HepG2 (cell line): ENCODE measurements around the gene ZNF221.

Source experiments
- MEF2D ChIP-seq: sonication (generic); formaldehyde crosslinking; IDR thresholded peaks from 2 replicates; pipeline ENCODE4 v1.5.1; 2020; ENCODE audit warnings: mild to moderate bottlenecking, missing genetic modification reagents
- RFX1 ChIP-seq: fragments of 450-650 bp; IDR thresholded peaks from 2 replicates; pipeline ENCODE4 v1.6.1; 2017
- TF ChIP-seq, protein P1 (sequence below): sonication (generic); formaldehyde crosslinking; IDR thresholded peaks from one replicate; pipeline ENCODE4 v1.5.1; 2020; ENCODE audit warnings: mild to moderate bottlenecking, missing genetic modification reagents; ENCODE audit errors: not compliant biosample characterization

DNA sequence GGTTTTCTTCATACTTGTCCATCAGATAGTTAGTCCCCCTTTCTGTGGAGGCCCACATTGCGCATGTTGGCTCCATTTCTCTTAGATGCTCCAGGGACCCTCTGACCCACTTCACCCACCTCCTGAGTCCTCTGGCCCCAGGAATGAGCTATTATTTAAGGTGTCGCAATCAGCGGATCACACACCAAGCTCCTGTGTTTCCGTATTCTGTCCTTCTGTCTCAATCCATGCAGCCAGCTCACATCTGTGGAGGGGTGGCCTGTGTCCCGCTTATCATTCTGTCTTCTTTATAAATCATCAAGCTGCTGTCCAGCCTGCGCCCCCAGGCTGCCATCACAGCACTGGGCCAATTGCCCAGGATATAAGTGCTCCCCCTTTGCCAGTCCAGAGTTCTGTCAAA is 56.4 kb downstream of the ZNF221 start:
- TF ChIP-seq, protein P1, sequence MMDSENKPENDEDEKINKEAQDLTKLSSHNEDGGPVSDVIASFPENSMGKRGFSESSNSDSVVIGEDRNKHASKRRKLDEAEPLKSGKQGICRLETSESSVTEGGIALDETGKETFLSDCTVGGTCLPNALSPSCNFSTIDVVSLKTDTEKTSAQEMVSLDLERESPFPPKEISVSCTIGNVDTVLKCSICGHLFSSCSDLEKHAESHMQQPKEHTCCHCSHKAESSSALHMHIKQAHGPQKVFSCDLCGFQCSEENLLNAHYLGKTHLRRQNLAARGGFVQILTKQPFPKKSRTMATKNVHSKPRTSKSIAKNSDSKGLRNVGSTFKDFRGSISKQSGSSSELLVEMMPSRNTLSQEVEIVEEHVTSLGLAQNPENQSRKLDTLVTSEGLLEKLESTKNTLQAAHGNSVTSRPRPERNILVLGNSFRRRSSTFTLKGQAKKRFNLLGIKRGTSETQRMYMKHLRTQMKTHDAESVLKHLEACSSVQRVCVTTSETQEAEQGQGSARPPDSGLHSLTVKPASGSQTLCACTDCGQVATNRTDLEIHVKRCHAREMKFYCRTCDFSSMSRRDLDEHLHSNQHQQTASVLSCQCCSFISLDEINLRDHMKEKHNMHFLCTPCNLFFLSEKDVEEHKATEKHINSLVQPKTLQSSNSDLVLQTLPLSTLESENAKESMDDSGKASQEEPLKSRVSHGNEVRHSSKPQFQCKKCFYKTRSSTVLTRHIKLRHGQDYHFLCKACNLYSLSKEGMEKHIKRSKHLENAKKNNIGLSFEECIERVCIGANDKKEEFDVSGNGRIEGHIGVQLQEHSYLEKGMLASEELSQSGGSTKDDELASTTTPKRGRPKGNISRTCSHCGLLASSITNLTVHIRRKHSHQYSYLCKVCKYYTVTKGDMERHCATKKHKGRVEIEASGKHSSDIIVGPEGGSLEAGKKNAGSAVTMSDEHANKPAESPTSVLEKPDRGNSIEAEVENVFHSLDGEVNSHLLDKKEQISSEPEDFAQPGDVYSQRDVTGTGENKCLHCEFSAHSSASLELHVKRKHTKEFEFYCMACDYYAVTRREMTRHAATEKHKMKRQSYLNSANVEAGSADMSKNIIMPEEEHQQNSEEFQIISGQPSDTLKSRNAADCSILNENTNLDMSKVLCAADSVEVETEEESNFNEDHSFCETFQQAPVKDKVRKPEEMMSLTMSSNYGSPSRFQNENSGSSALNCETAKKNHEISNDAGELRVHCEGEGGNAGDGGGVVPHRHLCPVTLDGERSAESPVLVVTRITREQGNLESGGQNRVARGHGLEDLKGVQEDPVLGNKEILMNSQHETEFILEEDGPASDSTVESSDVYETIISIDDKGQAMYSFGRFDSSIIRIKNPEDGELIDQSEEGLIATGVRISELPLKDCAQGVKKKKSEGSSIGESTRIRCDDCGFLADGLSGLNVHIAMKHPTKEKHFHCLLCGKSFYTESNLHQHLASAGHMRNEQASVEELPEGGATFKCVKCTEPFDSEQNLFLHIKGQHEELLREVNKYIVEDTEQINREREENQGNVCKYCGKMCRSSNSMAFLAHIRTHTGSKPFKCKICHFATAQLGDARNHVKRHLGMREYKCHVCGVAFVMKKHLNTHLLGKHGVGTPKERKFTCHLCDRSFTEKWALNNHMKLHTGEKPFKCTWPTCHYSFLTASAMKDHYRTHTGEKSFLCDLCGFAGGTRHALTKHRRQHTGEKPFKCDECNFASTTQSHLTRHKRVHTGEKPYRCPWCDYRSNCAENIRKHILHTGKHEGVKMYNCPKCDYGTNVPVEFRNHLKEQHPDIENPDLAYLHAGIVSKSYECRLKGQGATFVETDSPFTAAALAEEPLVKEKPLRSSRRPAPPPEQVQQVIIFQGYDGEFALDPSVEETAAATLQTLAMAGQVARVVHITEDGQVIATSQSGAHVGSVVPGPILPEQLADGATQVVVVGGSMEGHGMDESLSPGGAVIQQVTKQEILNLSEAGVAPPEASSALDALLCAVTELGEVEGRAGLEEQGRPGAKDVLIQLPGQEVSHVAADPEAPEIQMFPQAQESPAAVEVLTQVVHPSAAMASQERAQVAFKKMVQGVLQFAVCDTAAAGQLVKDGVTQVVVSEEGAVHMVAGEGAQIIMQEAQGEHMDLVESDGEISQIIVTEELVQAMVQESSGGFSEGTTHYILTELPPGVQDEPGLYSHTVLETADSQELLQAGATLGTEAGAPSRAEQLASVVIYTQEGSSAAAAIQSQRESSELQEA (CRISPR knock-in tag) = no peak
- TF ChIP-seq RFX1 (no peak), MEF2D (CRISPR knock-in tag) (no peak)
